SK-N-SH treated with all-trans-retinoic acid at 6 μM for 48 hours (cell line): ENCODE results near the gene AGPAT4.
"Not testable (repeated sequence)": the region's sequence is repeated elsewhere in the genome, so short reads cannot be mapped to it uniquely, and the experiment has no call there.

ENCODE experiments used
- ATAC-seq: fragments of 200-7000 bp; cut with Tn5 transposase; 3 replicates; pipeline ENCODE4 v1.9.1; 2020; ENCODE audit warnings: mild to moderate bottlenecking, moderate library complexity
- BACH2 ChIP-seq: fragments of 250-450 bp; sonication (Bioruptor Pico); IDR thresholded peaks from 2 replicates; pipeline ENCODE4 v1.9.0; 2021; ENCODE audit warnings: mild to moderate bottlenecking, borderline replicate concordance
- CREB5 ChIP-seq: fragments of 250-450 bp; sonication (Bioruptor Pico); IDR thresholded peaks from 2 replicates; pipeline ENCODE4 v1.5.1; 2020; ENCODE audit warnings: low read depth, mild to moderate bottlenecking, moderate library complexity
- CSDC2 ChIP-seq: fragments of 250-450 bp; sonication (Bioruptor Pico); IDR thresholded peaks from 2 replicates; pipeline ENCODE4 v1.5.0; 2020; ENCODE audit warnings: mild to moderate bottlenecking, moderate library complexity
- CSRNP3 ChIP-seq: fragments of 250-450 bp; sonication (Bioruptor Pico); IDR thresholded peaks from 2 replicates; pipeline ENCODE4 v1.5.1; 2021; ENCODE audit warnings: mild to moderate bottlenecking, moderate library complexity
- ESRRG ChIP-seq: fragments of 250-450 bp; sonication (Bioruptor Pico); IDR thresholded peaks from 2 replicates; pipeline ENCODE4 v1.6.1; 2021; ENCODE audit warnings: mild to moderate bottlenecking
- GLIS3 ChIP-seq: fragments of 250-450 bp; sonication (Bioruptor Pico); IDR thresholded peaks from 2 replicates; pipeline ENCODE4 v1.5.0; 2020; ENCODE audit warnings: mild to moderate bottlenecking, moderate library complexity
- ISL1 ChIP-seq: fragments of 250-450 bp; sonication (Bioruptor Pico); IDR thresholded peaks from 2 replicates; pipeline ENCODE4 v2.1.2; 2022; ENCODE audit warnings: mild to moderate bottlenecking, moderate library complexity
- OSR1 ChIP-seq: fragments of 250-450 bp; sonication (Bioruptor Pico); IDR thresholded peaks from 2 replicates; pipeline ENCODE4 v1.8.0; 2022; ENCODE audit warnings: moderate library complexity, mild to moderate bottlenecking, inconsistent platforms
- PPARA ChIP-seq: fragments of 250-450 bp; sonication (Bioruptor Pico); IDR thresholded peaks from 2 replicates; pipeline ENCODE4 v1.5.0; 2020; ENCODE audit warnings: mild to moderate bottlenecking, borderline replicate concordance
- RARB ChIP-seq: fragments of 250-450 bp; sonication (Bioruptor Pico); IDR thresholded peaks from 2 replicates; pipeline ENCODE4 v1.8.0; 2021; ENCODE audit warnings: mild to moderate bottlenecking, moderate library complexity
- SNAI2 ChIP-seq: fragments of 250-450 bp; sonication (Bioruptor Pico); IDR thresholded peaks from 2 replicates; pipeline ENCODE4 v1.5.0; 2020; ENCODE audit warnings: mild to moderate bottlenecking, moderate library complexity
- TCF4 ChIP-seq: fragments of 250-450 bp; sonication (Bioruptor Pico); IDR thresholded peaks from 2 replicates; pipeline ENCODE4 v1.8.0; 2021; ENCODE audit warnings: mild to moderate bottlenecking, moderate library complexity, borderline replicate concordance
- TOX ChIP-seq: fragments of 250-450 bp; sonication (Bioruptor Pico); IDR thresholded peaks from 2 replicates; pipeline ENCODE4 v1.8.0; 2021; ENCODE audit warnings: mild to moderate bottlenecking, moderate library complexity, borderline replicate concordance
- TSHZ2 ChIP-seq: fragments of 250-450 bp; sonication (Bioruptor Pico); IDR thresholded peaks from 2 replicates; pipeline ENCODE4 v1.5.0; 2020; ENCODE audit warnings: mild to moderate bottlenecking, moderate library complexity
- ZC3H10 ChIP-seq: fragments of 250-450 bp; sonication (Bioruptor Pico); IDR thresholded peaks from 2 replicates; pipeline ENCODE4 v1.5.1; 2021; ENCODE audit warnings: mild to moderate bottlenecking, moderate library complexity
- ZFP3 ChIP-seq: fragments of 250-450 bp; sonication (Bioruptor Pico); IDR thresholded peaks from 2 replicates; pipeline ENCODE4 v1.5.0; 2020; ENCODE audit warnings: mild to moderate bottlenecking, moderate library complexity
- ZFP30 ChIP-seq: fragments of 450-650 bp; formaldehyde crosslinking; IDR thresholded peaks from 2 replicates; pipeline ENCODE4 v1.5.0; 2022; ENCODE audit warnings: mild to moderate bottlenecking, moderate library complexity
- ZNF565 ChIP-seq: fragments of 450-650 bp; formaldehyde crosslinking; conservative IDR thresholded peaks from 2 replicates; pipeline ENCODE4 v1.5.0; 2020; ENCODE audit warnings: low read depth, mild to moderate bottlenecking, moderate library complexity
- ZNF70 ChIP-seq: fragments of 450-650 bp; formaldehyde crosslinking; IDR thresholded peaks from 2 replicates; pipeline ENCODE4 v1.5.0; 2020; ENCODE audit warnings: mild to moderate bottlenecking, moderate library complexity

The AGPAT4 gene

GRCh38 chr6:161181121-161181520 is 92.7 kb downstream of the AGPAT4 start:
- TF ChIP-seq TOX (CRISPR knock-in tag) (no peak), ESRRG (CRISPR knock-in tag) (no peak), ZFP3 (CRISPR knock-in tag) (no peak), CSDC2 (CRISPR knock-in tag) (no peak)

GRCh38 chr6:161178155-161178554 is 95.7 kb downstream of the AGPAT4 start:
- not testable (repeated sequence) for ATAC-seq

More at GRCh38 chr6:161181121-161181520, 92.7 kb downstream of the AGPAT4 start:
- ATAC-seq = no peak

- not testable (repeated sequence) for ATAC-seq
Observed at GRCh38 chr6:161176428-161176827, 97.4 kb downstream of the AGPAT4 start.

- ATAC-seq = not testable (repeated sequence)
Observed at GRCh38 chr6:161172769-161173168, 101.1 kb downstream of the AGPAT4 start.

GRCh38 chr6:161171207-161171606 is 102.7 kb downstream of the AGPAT4 start:
- TF ChIP-seq ESRRG (CRISPR knock-in tag) = no peak
- no peak for TF ChIP-seq SNAI2 (CRISPR knock-in tag)
- TF ChIP-seq TSHZ2 (CRISPR knock-in tag) = no peak
- no peak for TF ChIP-seq RARB
- no peak for TF ChIP-seq ZFP3 (CRISPR knock-in tag)
- no peak for TF ChIP-seq TCF4
- TF ChIP-seq ZFP30 (CRISPR knock-in tag) = no peak
- TF ChIP-seq PPARA (CRISPR knock-in tag) = no peak
- TF ChIP-seq ZC3H10 (CRISPR knock-in tag) = no peak
- no peak for TF ChIP-seq CSDC2 (CRISPR knock-in tag)
- no peak for TF ChIP-seq CREB5 (CRISPR knock-in tag)
- TF ChIP-seq TOX (CRISPR knock-in tag) = no peak
- TF ChIP-seq CSRNP3 (CRISPR knock-in tag) = no peak
- no peak for TF ChIP-seq OSR1 (CRISPR knock-in tag)
- TF ChIP-seq ISL1 (CRISPR knock-in tag) = no peak
- TF ChIP-seq GLIS3 (CRISPR knock-in tag) = no peak
- ATAC-seq = no peak

GRCh38 chr6:161169696-161170095 is 104.2 kb downstream of the AGPAT4 start:
- ATAC-seq = peak; percentile 66

More at GRCh38 chr6:161169696-161170095, 104.2 kb downstream of the AGPAT4 start:
- no peak for TF ChIP-seq CSDC2 (CRISPR knock-in tag)
- no peak for TF ChIP-seq ESRRG (CRISPR knock-in tag)
- TF ChIP-seq TCF4 = no peak
- no peak for TF ChIP-seq ZNF70 (CRISPR knock-in tag)
- no peak for TF ChIP-seq CSRNP3 (CRISPR knock-in tag)
- no peak for TF ChIP-seq ZNF565 (CRISPR knock-in tag)
- TF ChIP-seq TOX (CRISPR knock-in tag) = no peak
- no peak for TF ChIP-seq OSR1 (CRISPR knock-in tag)
- TF ChIP-seq PPARA (CRISPR knock-in tag) = no peak
- TF ChIP-seq RARB = no peak
- no peak for TF ChIP-seq ZFP30 (CRISPR knock-in tag)
- no peak for TF ChIP-seq BACH2 (CRISPR knock-in tag)
